ENCODE results near the gene ZNF689. TPM values are rescaled to one million over a fixed set of nuclear protein-coding genes. Genes with fewer than 3 reads are reported as not detected.

The ZNF689 gene
- total RNA-seq, 6 experiments from 2014 or later, result 3.9 to 5.8 (median 4.4) TPM

DNA sequence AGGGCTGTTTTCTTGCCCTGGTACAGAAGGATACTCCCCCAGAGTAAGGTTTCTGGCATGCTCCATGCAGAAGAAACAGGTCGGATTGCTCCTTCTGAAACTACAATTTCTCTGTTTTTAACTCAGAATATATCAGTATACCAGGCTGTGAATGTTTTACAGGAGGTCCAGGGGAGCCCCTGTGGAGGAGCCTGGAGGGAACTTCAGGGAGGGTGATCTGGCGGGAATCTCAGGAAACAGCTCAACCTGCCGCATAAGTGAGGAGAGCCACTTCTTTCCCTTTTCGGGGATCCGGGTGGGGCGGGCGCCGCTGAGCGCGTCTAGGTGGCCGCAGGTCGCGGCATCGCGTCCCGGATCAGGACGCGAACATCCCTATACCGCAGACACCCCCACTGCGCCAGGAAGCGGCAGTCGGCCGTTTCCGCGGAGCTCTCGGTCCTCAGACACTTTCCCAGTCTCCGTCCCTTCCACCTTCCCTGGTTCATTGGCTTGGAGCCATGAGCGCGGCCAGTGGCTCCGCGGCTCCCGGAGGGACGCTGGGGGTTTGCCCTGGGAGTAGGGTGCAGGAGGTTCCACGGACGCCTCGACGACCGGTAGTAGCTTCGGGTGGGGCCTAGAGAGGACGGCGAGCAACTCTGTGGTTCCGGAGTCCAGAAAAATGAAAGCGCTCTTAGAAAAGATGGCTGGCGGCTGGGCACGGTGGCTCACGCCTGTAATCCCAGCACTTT is 48.9 kb downstream of the ZNF689 start:
- Histone ChIP-seq H3K4me1 (peaks cover 0 to 14% (median 0%) of the 10 kb centered on the region in 4 donors), H3K36me3 (no peaks in the 10 kb centered on the region), H3K27me3 (no peaks in the 10 kb centered on the region), H3K4me3 (peak overlapping the region; percentile 32 to 57 (median 45)), H3K27ac (peak overlapping the region; percentile 36 to 74 (median 74)), H3K9me3 (no peaks in the 10 kb centered on the region)
- 47% methylated on average over 17 of the region's 46 CpGs for WGBS (ENCODE audit: insufficient coverage, low coverage, low lambda C conversion rate, missing lambda C conversion rate)
- intact Hi-C loops (cut with DNase I), result no loop called here
- no peak for TF ChIP-seq POLR2A (IDR thresholded peaks at IDR 0.05)
- TF ChIP-seq, protein P1, sequence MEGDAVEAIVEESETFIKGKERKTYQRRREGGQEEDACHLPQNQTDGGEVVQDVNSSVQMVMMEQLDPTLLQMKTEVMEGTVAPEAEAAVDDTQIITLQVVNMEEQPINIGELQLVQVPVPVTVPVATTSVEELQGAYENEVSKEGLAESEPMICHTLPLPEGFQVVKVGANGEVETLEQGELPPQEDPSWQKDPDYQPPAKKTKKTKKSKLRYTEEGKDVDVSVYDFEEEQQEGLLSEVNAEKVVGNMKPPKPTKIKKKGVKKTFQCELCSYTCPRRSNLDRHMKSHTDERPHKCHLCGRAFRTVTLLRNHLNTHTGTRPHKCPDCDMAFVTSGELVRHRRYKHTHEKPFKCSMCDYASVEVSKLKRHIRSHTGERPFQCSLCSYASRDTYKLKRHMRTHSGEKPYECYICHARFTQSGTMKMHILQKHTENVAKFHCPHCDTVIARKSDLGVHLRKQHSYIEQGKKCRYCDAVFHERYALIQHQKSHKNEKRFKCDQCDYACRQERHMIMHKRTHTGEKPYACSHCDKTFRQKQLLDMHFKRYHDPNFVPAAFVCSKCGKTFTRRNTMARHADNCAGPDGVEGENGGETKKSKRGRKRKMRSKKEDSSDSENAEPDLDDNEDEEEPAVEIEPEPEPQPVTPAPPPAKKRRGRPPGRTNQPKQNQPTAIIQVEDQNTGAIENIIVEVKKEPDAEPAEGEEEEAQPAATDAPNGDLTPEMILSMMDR (IDR thresholded peaks at IDR 0.05), result no peak
- DNase-seq (peak; percentile 60 to 72 (median 68)), ATAC-seq (peak in 3 of 4 donors; percentile 6 to 19 (median 6))

DNA sequence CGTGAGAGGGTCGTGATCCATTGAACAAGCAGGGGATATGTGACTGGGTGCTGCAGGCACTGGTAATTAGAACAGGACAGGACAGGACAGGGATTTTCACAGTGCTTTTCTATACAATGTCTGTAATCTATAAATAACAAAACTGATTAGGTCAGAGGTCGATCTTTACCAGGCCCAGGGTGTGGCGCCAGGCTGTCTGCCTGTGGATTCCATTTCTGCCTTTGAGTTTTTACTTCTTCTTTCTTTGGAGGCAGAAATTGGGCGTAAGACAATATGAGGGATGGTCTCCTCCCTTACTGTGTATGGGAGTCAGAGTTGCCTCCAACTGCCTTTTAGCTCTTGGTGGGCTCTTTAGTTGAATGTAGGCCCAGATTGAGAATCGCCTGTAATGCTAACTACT is 50.5 kb downstream of the ZNF689 start:
- WGBS (ENCODE audit: insufficient coverage, low coverage, low lambda C conversion rate, missing lambda C conversion rate), result 86% methylated on average over 6 of the region's 6 CpGs
- no peak for ATAC-seq
- TF ChIP-seq POLR2A (IDR thresholded peaks at IDR 0.05), result no peak
- peaks cover 0 to 8% (median 4%) of the 10 kb centered on the region in 4 donors for H3K36me3 ChIP-seq
- H3K27ac ChIP-seq, result no peak overlapping the region
- DNase-seq, result no peak
- intact Hi-C loops (cut with DNase I), result no loop called here
- H3K27me3 ChIP-seq, result no peaks in the 10 kb centered on the region
- peaks cover 0 to 15% (median 0%) of the 10 kb centered on the region in 4 donors for H3K4me1 ChIP-seq
- H3K4me3 ChIP-seq, result no peak overlapping the region
- no peaks in the 10 kb centered on the region for H3K9me3 ChIP-seq

DNA sequence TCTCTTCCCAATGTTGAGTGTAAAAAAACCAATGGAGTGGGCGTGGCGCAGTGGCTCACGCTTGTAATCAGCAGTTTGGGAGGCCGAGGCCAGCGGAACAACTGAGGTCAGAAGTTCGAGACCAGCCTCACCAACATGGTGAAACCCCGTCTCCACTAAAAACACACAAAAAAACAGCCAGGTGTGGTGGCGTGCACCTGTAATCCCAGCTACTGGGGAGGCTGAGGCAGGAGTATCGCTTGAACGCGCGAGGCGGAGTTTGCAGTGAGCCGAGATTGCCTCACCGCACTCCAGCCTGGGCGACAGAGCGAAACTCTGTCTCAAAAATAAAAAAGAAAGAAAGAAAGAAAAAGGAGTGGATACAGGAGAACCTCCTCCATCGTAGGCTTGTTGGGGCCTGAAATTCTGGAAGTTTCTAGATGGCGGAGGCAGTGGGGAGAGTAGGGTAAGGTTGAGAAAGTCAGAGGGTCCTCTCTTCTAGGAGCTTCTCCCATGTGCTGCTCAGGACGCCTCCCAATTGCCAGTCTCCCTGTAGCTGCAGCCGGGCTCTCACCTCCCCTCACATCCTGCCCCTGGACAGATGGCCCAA is 51.3 kb downstream of the ZNF689 start:
- Histone ChIP-seq H3K36me3 (peaks cover 0 to 12% (median 4%) of the 10 kb centered on the region in 4 donors), H3K27me3 (no peaks in the 10 kb centered on the region), H3K4me3 (peak overlapping the region; percentile 10 to 96 (median 78)), H3K9me3 (no peaks in the 10 kb centered on the region), H3K4me1 (peaks cover 0 to 15% (median 0%) of the 10 kb centered on the region in 4 donors), H3K27ac (peak overlapping the region; percentile 54 to 93 (median 90))
- intact Hi-C loops (cut with DNase I), result no loop called here
- no peak for TF ChIP-seq POLR2A (IDR thresholded peaks at IDR 0.05)
- TF ChIP-seq, protein P1 (IDR thresholded peaks at IDR 0.05), result no peak
- 60% methylated on average over 9 of the region's 21 CpGs for WGBS (ENCODE audit: insufficient coverage, low coverage, low lambda C conversion rate, missing lambda C conversion rate)
- no peak for ATAC-seq
- no peak for DNase-seq

DNA sequence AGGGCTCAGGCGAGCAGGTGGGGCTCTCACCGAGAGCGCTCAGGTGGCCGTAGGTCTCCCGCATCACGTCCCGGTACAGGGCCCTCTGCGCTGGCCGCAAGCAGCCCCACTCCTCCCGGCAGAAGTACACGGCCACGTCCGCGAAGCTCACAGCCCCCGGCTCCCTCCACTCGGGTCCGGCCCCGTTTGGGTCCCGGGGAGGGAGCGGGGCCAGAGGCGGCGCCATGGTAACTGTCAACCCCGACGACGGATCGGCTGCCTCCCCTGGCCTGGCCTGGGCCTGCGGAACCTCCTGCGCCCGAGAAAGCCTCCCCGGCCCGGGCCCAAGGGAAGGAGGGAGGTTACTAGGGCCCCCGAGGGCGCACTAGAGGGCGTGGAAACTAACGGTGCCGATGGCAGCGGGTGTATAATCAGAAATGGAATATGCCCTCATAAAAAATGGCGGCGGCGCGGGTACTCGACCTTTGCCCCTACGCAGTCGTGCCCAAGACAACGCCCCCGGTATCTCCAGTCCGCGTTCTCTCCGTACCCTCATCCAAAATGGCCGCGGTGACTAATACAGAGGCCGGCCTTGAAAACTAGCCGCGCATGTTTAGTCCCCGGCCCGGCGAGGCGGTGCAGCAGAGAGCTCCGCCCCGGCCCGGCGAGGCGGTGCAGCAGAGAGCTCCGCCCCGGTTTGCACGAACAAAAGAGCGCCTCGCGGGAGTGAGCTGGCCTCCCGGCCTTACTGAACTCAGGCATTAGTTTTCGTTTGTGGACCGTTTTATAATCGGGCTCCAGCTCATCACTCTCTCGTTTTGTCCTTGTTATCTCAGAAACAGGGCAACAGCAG is 52.0 kb downstream of the ZNF689 start, which contains the start of gene ZNF764:
TSS of gene ZNF764 (minus strand) at position 418 of the 832 bp plus-strand sequence. CDS start at position 226, 192 bp downstream.
- Histone ChIP-seq H3K27me3 (no peaks in the 10 kb centered on the region), H3K36me3 (peaks cover 0 to 13% (median 4%) of the 10 kb centered on the region in 4 donors), H3K4me3 (peak within 1 kb of the TSS; percentile 71 to 96 (median 78)), H3K9me3 (no peaks in the 10 kb centered on the region), H3K4me1 (peaks cover 0 to 15% (median 0%) of the 10 kb centered on the region in 4 donors), H3K27ac (peak within 1 kb of the TSS; percentile 90 to 94 (median 93))
- 0% methylated on average over 5 of the region's 74 CpGs for WGBS (ENCODE audit: insufficient coverage, low coverage, low lambda C conversion rate, missing lambda C conversion rate)
- intact Hi-C loops (cut with DNase I), result no loop called here
- TF ChIP-seq POLR2A (IDR thresholded peaks at IDR 0.05), result peak; percentile 50
- TF ChIP-seq, protein P1 (IDR thresholded peaks at IDR 0.05), result no peak
- DNase-seq (peak; percentile 97 to 99 (median 98)), ATAC-seq (peak; percentile 93 to 97 (median 94))
